ENCODE measurements around the gene LYZL6.
"Not testable (repeated sequence)": the region's sequence is repeated elsewhere in the genome, so short reads cannot be mapped to it uniquely, and the experiment has no call there.

LYZL6 gene

GRCh38 chr17:35947156-35947585 is 3.7 kb upstream of the LYZL6 start:
- no peak for DNase-seq (ENCODE audit: low read depth, low spot score)

DNA sequence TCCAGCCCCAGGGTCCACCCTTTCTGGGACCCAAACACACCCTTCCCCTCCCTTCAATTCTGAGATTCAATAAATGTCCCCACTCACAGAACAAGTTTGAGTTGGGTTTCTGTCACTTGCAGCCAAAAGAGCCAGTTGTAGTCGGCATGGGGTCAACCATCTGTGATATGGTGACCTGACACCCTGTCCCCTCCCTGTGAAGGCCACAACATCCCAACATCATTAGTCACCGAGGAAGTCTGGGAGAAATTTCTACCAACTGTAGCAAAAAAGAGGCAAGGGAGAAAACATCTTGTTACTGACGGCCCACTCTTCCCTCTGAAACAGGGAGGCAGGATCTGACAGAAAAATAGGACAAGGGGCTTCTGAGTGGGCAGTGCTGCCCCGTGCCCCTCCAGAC is 638 bp upstream of the LYZL6 start:
- no peak for DNase-seq (ENCODE audit: low read depth, low spot score)

DNA sequence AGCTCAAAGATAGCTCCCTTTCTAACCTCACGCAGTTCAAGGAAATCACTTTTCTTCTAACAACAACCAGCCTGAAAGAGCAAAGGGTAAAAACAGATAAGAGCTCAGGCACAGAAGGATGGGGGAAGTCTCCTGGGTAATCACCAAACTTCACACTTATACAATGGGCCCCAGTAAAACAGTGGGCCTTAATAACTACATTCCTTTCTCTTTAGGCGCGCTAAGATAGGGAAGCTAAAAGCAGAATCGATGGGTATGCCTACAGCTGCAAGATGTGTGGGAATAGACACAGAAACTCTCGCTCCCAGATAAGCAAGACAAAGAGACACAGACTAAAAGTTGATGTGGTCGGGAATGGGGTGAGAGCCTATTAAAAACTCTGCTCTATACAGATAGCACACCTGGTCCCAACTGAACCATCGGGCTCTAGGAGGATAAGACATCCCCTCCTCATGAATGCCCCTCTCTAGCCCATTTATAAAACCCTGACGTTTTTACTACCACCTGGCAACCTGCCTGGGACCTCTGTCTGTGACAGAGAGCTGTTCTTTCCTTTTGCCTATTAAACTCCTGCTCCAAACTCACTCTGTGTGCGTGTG is 826 bp downstream of the LYZL6 start:
- DNase-seq (ENCODE audit: low read depth, low spot score): no peak

DNA sequence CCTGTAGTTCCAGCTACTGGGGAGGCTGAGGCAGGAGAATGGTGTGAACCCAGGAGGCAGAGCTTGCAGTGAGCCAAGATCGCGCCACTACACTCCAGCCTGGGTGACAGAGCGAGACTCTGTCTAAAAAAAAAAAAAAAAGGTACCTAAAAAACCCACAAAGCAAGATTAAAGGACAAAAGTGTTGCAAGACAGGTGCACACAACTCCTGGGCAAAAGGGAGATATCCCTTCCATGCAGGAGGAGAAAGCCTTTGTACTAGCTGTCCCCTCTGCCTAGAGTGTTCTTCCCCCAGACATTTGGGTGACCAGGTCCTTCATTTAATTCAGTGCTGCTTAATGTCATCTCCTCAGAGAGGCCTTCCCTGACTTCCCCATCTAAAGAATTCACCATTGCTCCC is 5.0 kb downstream of the LYZL6 start:
- DNase-seq (ENCODE audit: low read depth, low spot score): not testable (repeated sequence)

DNA sequence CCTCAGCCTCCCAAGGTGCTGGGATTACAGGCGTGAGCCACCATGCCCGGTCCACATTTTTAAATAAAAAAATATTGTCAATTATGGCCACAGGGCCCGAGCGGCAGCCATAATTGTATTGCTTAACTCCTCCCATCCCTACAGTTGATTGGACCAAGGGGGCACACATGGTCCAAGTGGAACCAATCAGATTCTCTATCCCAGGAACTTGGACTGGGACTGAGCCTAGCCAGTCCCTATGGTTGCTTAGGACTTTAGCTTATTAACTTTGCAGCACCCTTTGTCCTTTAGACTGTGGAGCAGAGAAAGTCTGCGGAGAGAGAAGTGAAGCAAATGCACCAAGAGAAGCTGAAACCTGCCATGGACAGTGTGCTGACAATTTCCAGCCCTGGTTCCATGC is 7.5 kb downstream of the LYZL6 start:
- DNase-seq (ENCODE audit: low read depth, low spot score): no peak

- DNase-seq (ENCODE audit: low read depth, low spot score): no peak
Measured at GRCh38 chr17:35934760-35935159, 8.8 kb downstream of the LYZL6 start.

- DNase-seq (ENCODE audit: low read depth, low spot score): no peak
Measured at GRCh38 chr17:35932586-35932985, 10.9 kb downstream of the LYZL6 start.

- no peak for DNase-seq (ENCODE audit: low read depth, low spot score)
Measured at GRCh38 chr17:35931794-35932425, 11.6 kb downstream of the LYZL6 start.

DNA sequence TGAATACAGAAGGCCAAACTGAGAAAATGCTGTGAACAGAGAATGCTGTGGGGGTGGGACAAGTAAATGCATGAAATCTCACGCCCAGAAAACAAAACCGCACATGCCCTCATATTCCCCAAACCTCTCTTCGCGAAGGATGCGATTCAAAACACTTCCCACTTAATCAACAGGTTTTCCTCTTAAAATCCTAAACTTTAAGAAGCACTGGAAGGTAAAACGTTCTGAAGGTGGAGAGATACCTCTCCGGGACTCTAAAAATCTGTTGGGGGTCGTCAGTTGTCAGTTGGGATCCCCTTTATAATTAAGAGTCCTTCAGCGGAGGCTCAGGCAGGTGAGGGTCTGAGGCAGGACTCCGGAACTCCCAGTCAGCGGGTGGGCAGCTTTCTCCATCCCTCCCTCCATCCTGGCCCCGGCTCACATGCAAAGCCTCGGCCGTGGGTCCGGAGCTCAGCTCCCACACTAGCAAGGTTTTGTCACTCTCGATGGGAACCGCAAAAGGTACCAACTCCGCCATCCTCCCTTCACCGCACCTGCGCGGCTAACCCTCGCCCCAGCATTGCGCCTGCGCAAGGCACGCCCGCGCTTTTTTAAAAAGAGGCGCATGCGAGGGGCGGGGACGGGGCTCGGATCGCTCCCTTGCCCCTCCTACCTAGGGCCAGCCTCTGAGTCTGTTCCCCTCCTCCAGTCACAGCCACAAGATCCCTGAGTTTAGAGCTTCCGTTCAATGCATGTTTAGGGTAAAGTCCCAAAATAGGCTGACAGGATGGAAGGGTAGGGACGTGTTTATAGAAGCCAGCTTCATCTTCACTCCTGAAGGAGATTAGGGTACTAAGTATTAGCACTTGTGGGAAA is 13.1 kb downstream of the LYZL6 start, which contains the start of gene RDM1:
Gene RDM1 (minus strand): TSS at position 563 of the 855 bp plus-strand sequence. CDS start 46 bp downstream, at position 517.
- peak; percentile 50 for DNase-seq (ENCODE audit: low read depth, low spot score)

DNA sequence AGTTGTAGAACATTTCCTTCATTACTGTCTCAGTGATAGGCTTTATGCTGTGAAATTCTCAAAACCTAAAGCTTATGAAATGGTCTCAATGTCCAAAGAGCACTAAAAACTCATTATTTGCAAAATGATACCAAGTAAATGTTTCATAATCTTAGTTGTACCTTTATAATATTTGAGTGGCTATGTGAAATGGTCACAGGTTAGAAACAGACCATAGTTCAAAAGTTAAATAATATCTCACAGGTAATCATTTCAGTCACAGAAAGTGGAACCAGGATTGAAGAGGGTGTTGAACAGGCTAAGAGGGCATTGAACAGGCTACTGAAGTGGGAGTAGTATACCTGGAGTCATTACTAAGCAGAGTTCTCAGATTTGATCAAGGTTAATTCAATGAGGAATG is 15.8 kb downstream of the LYZL6 start:
- DNase-seq (ENCODE audit: low read depth, low spot score): no peak

- no peak for DNase-seq (ENCODE audit: low read depth, low spot score)
Measured at GRCh38 chr17:35923609-35924114, 19.9 kb downstream of the LYZL6 start.

DNA sequence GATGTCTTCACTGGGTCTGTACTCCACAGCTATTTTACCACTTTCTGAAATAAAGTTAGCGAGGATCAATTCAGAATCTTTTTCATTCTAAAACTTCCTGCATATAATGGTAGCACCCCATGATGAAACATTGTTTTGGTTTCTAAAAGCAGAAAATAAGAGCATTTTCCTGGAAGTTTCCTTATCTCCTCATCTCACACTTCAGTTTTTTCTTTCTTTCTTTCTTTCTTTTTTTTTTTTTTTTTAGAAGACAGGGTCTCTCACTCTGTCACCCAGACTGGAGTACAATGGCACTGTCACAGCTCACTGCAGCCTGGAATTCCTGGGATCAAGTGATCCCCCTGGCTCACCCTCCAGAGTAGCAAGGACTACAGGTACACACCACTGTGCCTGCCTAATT is 23.3 kb downstream of the LYZL6 start:
- no peak for DNase-seq (ENCODE audit: low read depth, low spot score)

- no peak for DNase-seq (ENCODE audit: low read depth, low spot score)
Measured at GRCh38 chr17:35918665-35919064, 24.8 kb downstream of the LYZL6 start.

DNA sequence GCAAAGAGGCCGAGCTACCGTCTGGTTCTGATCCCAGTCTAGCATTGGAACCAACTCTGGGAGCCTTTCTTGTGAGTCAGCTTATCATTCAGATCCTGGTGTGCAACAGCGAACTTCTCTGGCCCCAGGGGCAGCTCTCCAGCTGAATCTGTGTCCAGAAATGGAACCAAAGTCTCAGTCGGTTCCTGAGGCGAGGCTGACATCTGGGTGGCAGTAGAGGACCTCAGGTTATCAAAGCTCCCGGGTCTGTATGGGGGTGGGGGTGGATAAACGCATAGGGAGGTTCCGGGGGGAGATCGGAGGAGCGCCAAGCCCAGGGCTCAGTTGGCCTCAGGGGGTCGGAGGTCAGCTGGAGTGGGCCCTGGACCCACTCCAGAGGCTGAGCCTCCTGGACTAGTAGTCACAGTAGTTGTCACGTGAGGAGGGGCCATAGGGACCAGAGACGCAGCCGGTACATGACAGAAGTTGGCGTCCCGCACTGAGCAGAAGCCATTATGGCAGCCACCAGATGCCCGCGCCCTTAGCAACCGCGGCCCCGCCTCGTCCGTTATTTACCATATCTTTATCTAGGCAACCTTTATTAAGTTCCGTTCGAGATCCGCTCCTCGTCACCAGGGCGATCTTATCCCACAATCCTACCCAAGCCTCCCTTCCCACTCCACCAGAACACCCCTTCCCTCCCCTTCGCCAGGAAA is 25.8 kb downstream of the LYZL6 start:
- DNase-seq (ENCODE audit: low read depth, low spot score): no peak

GRCh38 chr17:35915153-35915964 is 28.2 kb downstream of the LYZL6 start:
- DNase-seq (ENCODE audit: low read depth, low spot score): no peak

GRCh38 chr17:35914354-35914753 is 29.2 kb downstream of the LYZL6 start:
- no peak for DNase-seq (ENCODE audit: low read depth, low spot score)

DNA sequence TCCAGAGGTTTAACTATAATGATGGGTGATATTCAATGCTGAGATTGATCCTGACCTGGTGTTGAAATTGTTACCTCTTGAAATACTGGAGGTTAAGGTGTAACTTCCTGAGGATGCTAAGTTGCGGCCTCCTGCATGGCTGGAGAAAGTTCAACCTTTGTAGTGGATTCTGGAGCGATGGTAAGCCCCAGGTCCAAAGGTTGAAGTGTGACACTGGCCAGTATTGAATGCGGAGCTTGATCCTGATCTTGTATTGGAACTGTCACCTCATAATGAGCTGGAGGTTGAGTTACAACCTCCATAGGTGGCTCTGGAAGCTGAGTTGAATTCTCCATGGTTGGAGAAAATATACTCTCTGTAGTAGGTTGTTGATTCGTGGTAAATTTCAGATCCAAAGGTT is 29.9 kb downstream of the LYZL6 start:
- DNase-seq (ENCODE audit: low read depth, low spot score): no peak

DNA sequence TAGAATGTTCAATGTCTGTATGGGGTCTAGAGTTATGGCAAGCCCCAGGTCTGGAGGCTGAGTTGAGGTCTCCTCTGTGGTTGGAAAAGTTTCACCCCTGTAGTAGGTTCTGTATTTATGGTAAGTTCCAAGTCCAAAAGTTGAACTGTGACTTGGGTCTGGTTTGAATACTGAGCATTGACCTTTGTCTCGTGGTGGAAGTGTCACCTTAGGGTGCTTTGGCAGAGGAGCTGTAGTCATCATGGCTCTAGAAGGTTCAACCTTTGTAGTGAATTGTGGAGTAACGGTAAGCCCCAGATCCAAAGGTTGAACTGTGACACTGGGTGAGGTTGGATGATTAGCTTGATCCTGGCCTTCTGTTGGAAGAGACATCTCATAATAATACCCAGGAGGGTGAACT is 30.6 kb downstream of the LYZL6 start:
- no peak for DNase-seq (ENCODE audit: low read depth, low spot score)

- DNase-seq (ENCODE audit: low read depth, low spot score): no peak
Measured at GRCh38 chr17:35912339-35912912, 31.1 kb downstream of the LYZL6 start.

DNA sequence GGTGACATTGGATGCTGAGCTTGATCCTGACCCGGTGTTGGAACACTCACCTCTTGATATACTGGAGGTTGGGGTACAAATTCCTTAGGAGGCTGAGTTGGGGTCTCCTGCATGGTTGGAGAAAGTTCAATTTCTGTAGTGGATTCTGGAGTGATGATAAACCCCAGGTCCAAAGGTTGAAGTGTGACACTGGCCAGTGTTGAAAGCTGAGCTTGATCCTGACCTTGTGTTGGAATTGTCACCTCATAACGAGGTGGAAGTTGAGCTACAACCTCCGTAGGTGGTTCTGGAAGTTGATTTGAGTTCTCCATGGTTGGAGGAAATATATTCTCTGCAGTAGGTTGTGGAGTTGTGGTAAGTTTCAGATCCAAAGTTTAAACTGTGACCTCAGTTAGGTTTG is 34.1 kb downstream of the LYZL6 start:
- no peak for DNase-seq (ENCODE audit: low read depth, low spot score)

DNA sequence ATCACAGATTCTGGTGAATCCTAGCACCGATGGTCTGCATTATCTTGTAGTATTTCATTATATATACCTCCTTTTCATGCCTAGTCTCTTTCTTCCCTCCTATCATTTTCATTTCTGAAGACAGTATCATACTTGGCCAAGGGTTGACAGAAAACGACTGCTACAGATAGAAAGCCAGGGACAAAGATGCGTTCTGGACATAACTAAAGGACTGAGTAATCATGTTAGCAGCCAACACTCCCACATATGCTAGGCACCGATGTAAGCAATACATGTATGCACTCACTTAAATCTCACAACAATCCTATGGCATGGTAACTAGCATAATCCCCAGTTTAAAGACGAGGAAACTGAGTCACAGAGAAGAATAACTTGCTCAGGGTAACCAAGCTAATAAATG is 35.8 kb downstream of the LYZL6 start:
- no peak for DNase-seq (ENCODE audit: low read depth, low spot score)

All from activated CD4-positive, CD25-positive, alpha-beta regulatory T cell treated with anti-CD3 and anti-CD28 coated beads, Interleukin-2, amount 50 U/mL, for 16 hours (primary cell).